WTC11 (cell line): Measurements from ENCODE around the gene OR6K3. TPM values are rescaled to one million over a fixed set of nuclear protein-coding genes. Genes with fewer than 3 reads are reported as not detected.
"Not testable (repeated sequence)": the region's sequence is repeated elsewhere in the genome, so short reads cannot be mapped to it uniquely, and the experiment has no call there.

Source experiments
- ATAC-seq: fragments of 200-7000 bp; cut with Tn5 transposase; 2 replicates; pipeline ENCODE4 v1.10.0; 2021; ENCODE audit warnings: mild to moderate bottlenecking, moderate library complexity
- CTCF ChIA-PET: fragments of 300-600 bp; sonication (Branson Sonifier 250); formaldehyde crosslinking; loops from one replicate; lab custom pipeline; 2021; ENCODE audit warnings: antibody characterized with exemption; lab: Charles Lee
- POLR2A ChIA-PET: fragments of 350-600 bp; sonication (Branson Sonifier 250); formaldehyde crosslinking; loops from one replicate; lab custom pipeline; 2021; ENCODE audit warnings: antibody characterized with exemption; lab: Charles Lee
- DNase-seq: peaks from one replicate; pipeline ENCODE4 v3.0.0; 2021; ENCODE audit warnings: low spot score
- H3K27ac Mint-ChIP-seq: 2 replicates; pipeline ENCODE4 v1.8.0; 2021; ENCODE audit warnings: mixed read lengths
- H3K27me3 Mint-ChIP-seq: 2 replicates; pipeline ENCODE4 v1.8.0; 2021; ENCODE audit warnings: low read depth, mild to moderate bottlenecking, moderate library complexity, mixed read lengths
- H3K36me3 Mint-ChIP-seq: 2 replicates; pipeline ENCODE4 v1.8.0; 2021; ENCODE audit warnings: mixed read lengths
- H3K4me1 Mint-ChIP-seq: 2 replicates; pipeline ENCODE4 v1.8.0; 2022; ENCODE audit warnings: mixed read lengths
- H3K4me3 Mint-ChIP-seq: 2 replicates; pipeline ENCODE4 v1.8.0; 2021; ENCODE audit warnings: mild to moderate bottlenecking, moderate library complexity, mixed read lengths
- H3K9me3 Mint-ChIP-seq: 2 replicates; pipeline ENCODE4 v1.8.0; 2021; ENCODE audit warnings: mixed read lengths
- AFF4 ChIP-seq: sonication (generic); formaldehyde crosslinking; IDR thresholded peaks from 2 replicates; pipeline ENCODE4 v1.8.1; 2023; ENCODE audit warnings: mild to moderate bottlenecking, missing genetic modification reagents, borderline replicate concordance
- ARID4B ChIP-seq: sonication (generic); formaldehyde crosslinking; IDR thresholded peaks from 2 replicates; pipeline ENCODE4 v1.8.0; 2023; ENCODE audit warnings: missing genetic modification reagents, mild to moderate bottlenecking, borderline replicate concordance
- E2F5 ChIP-seq: sonication (generic); formaldehyde crosslinking; IDR thresholded peaks from 2 replicates; pipeline ENCODE4 v1.8.1; 2022; ENCODE audit warnings: mild to moderate bottlenecking, moderate library complexity, missing genetic modification reagents
- FOXK1 ChIP-seq: sonication (generic); formaldehyde crosslinking; IDR thresholded peaks from 2 replicates; pipeline ENCODE4 v1.8.0; 2022; ENCODE audit warnings: mild to moderate bottlenecking, moderate library complexity, missing genetic modification reagents
- GTF2I ChIP-seq: fragments of 250-450 bp; sonication (Bioruptor Pico); conservative IDR thresholded peaks from 2 replicates; pipeline ENCODE4 v1.4.0; 2021; ENCODE audit warnings: mild to moderate bottlenecking
- IRF2 ChIP-seq: sonication (generic); formaldehyde crosslinking; IDR thresholded peaks from 2 replicates; pipeline ENCODE4 v1.8.0; 2022; ENCODE audit warnings: low read depth, missing genetic modification reagents, borderline replicate concordance
- MLX ChIP-seq: sonication (generic); formaldehyde crosslinking; IDR thresholded peaks from 2 replicates; pipeline ENCODE4 v1.8.1; 2023; ENCODE audit warnings: mild to moderate bottlenecking, missing genetic modification reagents, moderate library complexity
- MYBL2 ChIP-seq: sonication (generic); formaldehyde crosslinking; IDR thresholded peaks from 2 replicates; pipeline ENCODE4 v1.8.1; 2023; ENCODE audit warnings: mild to moderate bottlenecking, moderate library complexity, missing genetic modification reagents
- SP1 ChIP-seq: sonication (generic); formaldehyde crosslinking; conservative IDR thresholded peaks from 2 replicates; pipeline ENCODE4 v1.8.1; 2022; ENCODE audit warnings: missing genetic modification reagents
- TP53 ChIP-seq: sonication (generic); formaldehyde crosslinking; IDR thresholded peaks from 2 replicates; pipeline ENCODE4 v1.8.1; 2023; ENCODE audit warnings: mild to moderate bottlenecking, missing genetic modification reagents
- ZNF232 ChIP-seq: sonication (generic); formaldehyde crosslinking; IDR thresholded peaks from 2 replicates; pipeline ENCODE4 v1.8.0; 2022; ENCODE audit warnings: mild to moderate bottlenecking, missing genetic modification reagents
- total RNA-seq: library from RNA; stranded (reverse); gene quantifications from 3 replicates; pipeline ENCODE4 v1.2.3, GENCODE V29; 2021

The OR6K3 gene
- total RNA-seq, 1 experiment from 2014 or later, result not detected

GRCh38 chr1:158689110-158689509, 31.4 kb downstream of the OR6K3 start (continued):
- TF ChIP-seq MLX (CRISPR knock-in tag) (no peak), GTF2I (CRISPR knock-in tag) (no peak)

- H3K27ac Mint-ChIP-seq, CTCF ChIA-PET, H3K36me3 Mint-ChIP-seq, DNase-seq, ATAC-seq, POLR2A ChIA-PET, H3K27me3 Mint-ChIP-seq, H3K4me1 Mint-ChIP-seq, H3K9me3 Mint-ChIP-seq, H3K4me3 Mint-ChIP-seq: not testable (repeated sequence)
Measured at GRCh38 chr1:158688343-158688742, 32.2 kb downstream of the OR6K3 start.

- Mint-ChIP-seq H3K9me3 (peaks cover 9% of the 10 kb centered on the region), H3K4me3 (no peak overlapping the region), H3K4me1 (no peaks in the 10 kb centered on the region), H3K27me3 (0 out of 2 replicates have a peak, but pooled peaks cover 2% of the 10 kb centered on the region), H3K36me3 (no peaks in the 10 kb centered on the region), H3K27ac (no peak overlapping the region)
- CTCF ChIA-PET, result interaction anchor here (1.5 kb wide), 1 partner anchor 8 kb away, joined by 3 read pairs; no protein-coding TSS in a partner anchor
- TF ChIP-seq ZNF232 (CRISPR knock-in tag), result no peak
- no peak for TF ChIP-seq SP1 (CRISPR knock-in tag)
- no peak for TF ChIP-seq IRF2
- TF ChIP-seq AFF4 (CRISPR knock-in tag), result no peak
- no peak for TF ChIP-seq E2F5
- POLR2A ChIA-PET, result no interaction called here
- ATAC-seq (no peak), DNase-seq (no peak)
Measured at GRCh38 chr1:158687037-158687436, 33.5 kb downstream of the OR6K3 start.

GRCh38 chr1:158686111-158687009, 34.2 kb downstream of the OR6K3 start, which contains the start of gene SPTA1:
TSS of gene SPTA1 (minus strand) at chr1:158686715. CDS start at chr1:158686517, 198 bp downstream.
- Mint-ChIP-seq H3K4me1 (no peaks in the 10 kb centered on the region), H3K36me3 (no peaks in the 10 kb centered on the region), H3K9me3 (peaks cover 9% of the 10 kb centered on the region), H3K27ac (no peak within 1 kb of the TSS; the same call in 1 of the 2 replicates), H3K27me3 (0 out of 2 replicates have a peak, but pooled peaks cover 2% of the 10 kb centered on the region), H3K4me3 (no peak within 1 kb of the TSS)
- DNase-seq, result no peak
- CTCF ChIA-PET, result interaction anchor here (1.5 kb wide), 1 partner anchor 9 kb away, joined by 3 read pairs; no protein-coding TSS in a partner anchor
- POLR2A ChIA-PET, result no interaction called here
- ATAC-seq, result no peak
- no peak for TF ChIP-seq FOXK1 (CRISPR knock-in tag)
- no peak for TF ChIP-seq ARID4B (CRISPR knock-in tag)
- no peak for TF ChIP-seq MYBL2 (CRISPR knock-in tag)
- no peak for TF ChIP-seq TP53 (CRISPR knock-in tag)
